NCI-H345 (cell line): Measurements from ENCODE around the gene PROCA1.
A peak's percentile ranks its signal among the peaks of the same experiment; 100 is the strongest.

Experiments
- DNase-seq: peaks from one replicate; lab custom pipeline; 2025; lab: John Stamatoyannopoulos, UW

Gene PROCA1

GRCh38 chr17:28707339-28707720 lies 4.4 kb downstream of the PROCA1 start:
- no peak for DNase-seq

- DNase-seq, result no peak
Observed at GRCh38 chr17:28706471-28707338, 5.0 kb downstream of the PROCA1 start.

GRCh38 chr17:28705728-28706334 lies 5.9 kb downstream of the PROCA1 start:
- DNase-seq, result no peak

GRCh38 chr17:28705074-28705659 lies 6.5 kb downstream of the PROCA1 start:
- peak; percentile 28 for DNase-seq

- DNase-seq, result no peak
Observed at GRCh38 chr17:28704219-28704858, 7.3 kb downstream of the PROCA1 start.

GRCh38 chr17:28703552-28704218 lies 8.0 kb downstream of the PROCA1 start:
- DNase-seq, result no peak

- DNase-seq, result no peak
Observed at GRCh38 chr17:28702752-28703150, 8.9 kb downstream of the PROCA1 start.

- DNase-seq, result peak; percentile 77
Observed at GRCh38 chr17:28702026-28702751, 9.5 kb downstream of the PROCA1 start.

- DNase-seq, result no peak
Observed at GRCh38 chr17:28700830-28701492, 10.7 kb downstream of the PROCA1 start.

GRCh38 chr17:28700278-28700677 lies 11.4 kb downstream of the PROCA1 start:
- DNase-seq, result no peak

GRCh38 chr17:28698253-28698941 lies 13.3 kb downstream of the PROCA1 start:
- DNase-seq, result no peak

- no peak for DNase-seq
Observed at GRCh38 chr17:28693869-28694268, 17.8 kb downstream of the PROCA1 start.

- no peak for DNase-seq
Observed at GRCh38 chr17:28689011-28689410, 22.7 kb downstream of the PROCA1 start.

GRCh38 chr17:28688481-28688880 lies 23.2 kb downstream of the PROCA1 start:
- no peak for DNase-seq

- no peak for DNase-seq
Observed at GRCh38 chr17:28686296-28686695, 25.4 kb downstream of the PROCA1 start.

GRCh38 chr17:28685366-28685765 lies 26.3 kb downstream of the PROCA1 start:
- DNase-seq, result no peak

GRCh38 chr17:28684963-28685362 lies 26.7 kb downstream of the PROCA1 start:
- DNase-seq, result peak; percentile 50

- no peak for DNase-seq
Observed at GRCh38 chr17:28682655-28683054, 29.0 kb downstream of the PROCA1 start.

- no peak for DNase-seq
Observed at GRCh38 chr17:28675980-28676379, 35.7 kb downstream of the PROCA1 start.

GRCh38 chr17:28675490-28675889 lies 36.2 kb downstream of the PROCA1 start:
- DNase-seq, result no peak
